ENCODE results near the gene SLC25A44.

Gene SLC25A44

GRCh38 chr1:156163712-156164111, 30.2 kb upstream of the SLC25A44 start:
- TF ChIP-seq, protein P1, sequence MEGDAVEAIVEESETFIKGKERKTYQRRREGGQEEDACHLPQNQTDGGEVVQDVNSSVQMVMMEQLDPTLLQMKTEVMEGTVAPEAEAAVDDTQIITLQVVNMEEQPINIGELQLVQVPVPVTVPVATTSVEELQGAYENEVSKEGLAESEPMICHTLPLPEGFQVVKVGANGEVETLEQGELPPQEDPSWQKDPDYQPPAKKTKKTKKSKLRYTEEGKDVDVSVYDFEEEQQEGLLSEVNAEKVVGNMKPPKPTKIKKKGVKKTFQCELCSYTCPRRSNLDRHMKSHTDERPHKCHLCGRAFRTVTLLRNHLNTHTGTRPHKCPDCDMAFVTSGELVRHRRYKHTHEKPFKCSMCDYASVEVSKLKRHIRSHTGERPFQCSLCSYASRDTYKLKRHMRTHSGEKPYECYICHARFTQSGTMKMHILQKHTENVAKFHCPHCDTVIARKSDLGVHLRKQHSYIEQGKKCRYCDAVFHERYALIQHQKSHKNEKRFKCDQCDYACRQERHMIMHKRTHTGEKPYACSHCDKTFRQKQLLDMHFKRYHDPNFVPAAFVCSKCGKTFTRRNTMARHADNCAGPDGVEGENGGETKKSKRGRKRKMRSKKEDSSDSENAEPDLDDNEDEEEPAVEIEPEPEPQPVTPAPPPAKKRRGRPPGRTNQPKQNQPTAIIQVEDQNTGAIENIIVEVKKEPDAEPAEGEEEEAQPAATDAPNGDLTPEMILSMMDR (IDR thresholded peaks at IDR 0.05; ENCODE audit: control insufficient read depth, insufficient read depth, low read depth, low read length, missing control alignments) = no peak
- no peak overlapping the region for H3K4me3 ChIP-seq (ENCODE audit: control insufficient read depth, low read depth, low read length)
- DNase-seq (ENCODE audit: low read depth) = no peak

DNA sequence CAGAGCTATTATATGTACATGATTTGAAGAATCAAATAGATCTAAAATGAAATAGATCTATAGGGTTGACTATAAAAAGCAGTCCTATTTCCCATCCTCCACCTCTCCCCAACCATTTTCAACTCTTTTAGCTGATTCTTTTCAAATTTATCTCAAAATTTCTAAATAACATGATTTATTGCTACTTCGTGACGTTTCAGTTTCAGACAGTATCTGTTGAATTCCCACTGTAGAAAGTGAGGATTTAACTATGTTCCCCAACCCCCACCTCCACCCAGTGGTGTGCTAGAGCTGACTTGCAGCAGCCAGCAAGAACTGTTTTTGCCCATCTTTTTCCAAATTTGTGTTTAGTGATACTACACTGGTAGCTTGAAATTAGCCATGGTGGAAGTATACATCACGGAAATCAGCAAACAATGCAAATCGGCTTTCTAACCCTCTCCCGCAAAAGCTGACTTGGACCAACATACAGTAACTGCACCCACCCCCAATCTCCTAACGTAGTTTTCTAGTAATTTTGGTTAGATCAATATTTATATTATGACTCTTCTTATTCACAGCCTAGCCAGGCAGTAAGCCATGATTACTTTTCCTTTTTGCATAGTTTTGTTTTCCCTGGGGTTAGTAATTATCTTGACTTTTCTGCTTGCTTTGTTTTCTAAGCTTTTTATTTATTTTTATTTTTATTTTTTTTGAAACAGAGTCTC, 29.6 kb upstream of the SLC25A44 start:
- TF ChIP-seq, protein P1 (IDR thresholded peaks at IDR 0.05; ENCODE audit: control insufficient read depth, insufficient read depth, low read depth, low read length, missing control alignments) = no peak

DNA sequence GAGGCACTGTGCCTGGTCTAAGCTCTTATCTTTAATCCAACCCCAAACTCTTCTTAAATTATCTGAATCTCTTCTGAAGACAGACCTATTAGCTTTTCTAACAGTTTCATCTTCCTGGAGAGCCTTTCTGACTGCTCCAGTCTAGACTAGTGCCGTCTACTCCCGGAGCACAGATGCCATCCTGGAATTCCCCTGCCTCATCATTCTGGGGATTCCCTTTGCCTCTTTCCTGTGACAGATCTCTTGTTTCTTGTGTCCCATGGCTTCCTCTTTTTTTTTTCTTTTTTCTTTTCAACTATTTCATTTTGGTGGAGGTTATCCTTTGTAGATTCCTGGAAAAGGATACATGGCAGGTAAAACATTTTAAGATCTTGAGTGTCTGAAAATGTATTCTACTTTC, 28.8 kb upstream of the SLC25A44 start:
- H3K4me3 ChIP-seq (ENCODE audit: control insufficient read depth, low read depth, low read length) = no peak overlapping the region
- TF ChIP-seq, protein P1 (IDR thresholded peaks at IDR 0.05; ENCODE audit: control insufficient read depth, insufficient read depth, low read depth, low read length, missing control alignments) = no peak
- no peak for DNase-seq (ENCODE audit: low read depth)

More for the DNA sequence above, 29.6 kb upstream of the SLC25A44 start:
- H3K4me3 ChIP-seq (ENCODE audit: control insufficient read depth, low read depth, low read length) = no peak overlapping the region
- DNase-seq (ENCODE audit: low read depth) = no peak

DNA sequence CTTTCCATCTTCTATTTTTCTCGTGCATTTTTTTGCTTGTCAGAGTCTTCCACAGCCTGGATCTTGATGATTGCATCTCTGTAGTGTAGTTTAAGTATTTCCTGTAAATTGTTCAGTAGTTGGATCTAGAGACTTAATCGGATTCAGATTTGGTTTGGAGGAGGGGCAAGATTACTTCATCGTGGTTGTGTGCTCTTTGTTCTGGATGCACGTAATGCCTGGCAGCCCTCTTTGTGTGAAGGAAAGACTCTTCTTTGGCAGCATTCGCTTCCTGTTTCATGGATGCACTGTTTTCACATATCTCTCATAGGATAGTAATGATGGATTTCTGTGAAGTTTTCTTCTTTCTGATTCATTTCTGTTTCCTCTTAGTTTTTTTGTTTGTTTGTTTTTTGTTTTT, 26.4 kb upstream of the SLC25A44 start:
- no peak for DNase-seq (ENCODE audit: low read depth)
- no peak overlapping the region for H3K4me3 ChIP-seq (ENCODE audit: control insufficient read depth, low read depth, low read length)
- TF ChIP-seq, protein P1 (IDR thresholded peaks at IDR 0.05; ENCODE audit: control insufficient read depth, insufficient read depth, low read depth, low read length, missing control alignments) = no peak

- no peak for DNase-seq (ENCODE audit: low read depth)
- TF ChIP-seq, protein P1 (IDR thresholded peaks at IDR 0.05; ENCODE audit: control insufficient read depth, insufficient read depth, low read depth, low read length, missing control alignments) = no peak
- no peak overlapping the region for H3K4me3 ChIP-seq (ENCODE audit: control insufficient read depth, low read depth, low read length)
Measured at GRCh38 chr1:156172696-156173470, 21.0 kb upstream of the SLC25A44 start.

DNA sequence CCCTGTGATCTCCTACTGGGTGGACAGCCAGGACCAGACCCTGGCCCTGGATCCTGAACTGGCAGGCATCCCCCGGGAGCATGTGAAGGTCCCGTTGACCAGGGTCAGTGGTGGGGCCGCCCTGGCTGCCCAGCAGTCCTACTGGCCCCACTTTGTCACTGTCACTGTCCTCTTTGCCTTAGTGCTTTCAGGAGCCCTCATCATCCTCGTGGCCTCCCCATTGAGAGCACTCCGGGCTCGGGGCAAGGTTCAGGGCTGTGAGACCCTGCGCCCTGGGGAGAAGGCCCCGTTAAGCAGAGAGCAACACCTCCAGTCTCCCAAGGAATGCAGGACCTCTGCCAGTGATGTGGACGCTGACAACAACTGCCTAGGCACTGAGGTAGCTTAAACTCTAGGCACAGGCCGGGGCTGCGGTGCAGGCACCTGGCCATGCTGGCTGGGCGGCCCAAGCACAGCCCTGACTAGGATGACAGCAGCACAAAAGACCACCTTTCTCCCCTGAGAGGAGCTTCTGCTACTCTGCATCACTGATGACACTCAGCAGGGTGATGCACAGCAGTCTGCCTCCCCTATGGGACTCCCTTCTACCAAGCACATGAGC, 17.2 kb upstream of the SLC25A44 start:
- TF ChIP-seq, protein P1 (IDR thresholded peaks at IDR 0.05; ENCODE audit: control insufficient read depth, insufficient read depth, low read depth, low read length, missing control alignments) = no peak
- DNase-seq (ENCODE audit: low read depth) = no peak
- no peak overlapping the region for H3K4me3 ChIP-seq (ENCODE audit: control insufficient read depth, low read depth, low read length)

Measured in AG09309 (cell line).